ENCODE results near the gene BEAN1.

GRCh38 chr16:66379571-66379941, 47.5 kb upstream of the BEAN1 start:
- TF ChIP-seq CTCF (IDR thresholded peaks at IDR 0.05; ENCODE audit: insufficient read depth, low read length) (no peak), POLR2AphosphoS5 (IDR thresholded peaks at IDR 0.05; ENCODE audit: low read depth) (no peak)

All from HL-60 (cell line).